DMS53 (cell line): ENCODE data around the gene C1QTNF12.

Experiments
- DNase-seq: peaks from one replicate; lab custom pipeline; 2025; lab: John Stamatoyannopoulos, UW

The C1QTNF12 gene

GRCh38 chr1:1240822-1241587 is 5.5 kb downstream of the C1QTNF12 start:
- DNase-seq = peak; percentile 70

DNA sequence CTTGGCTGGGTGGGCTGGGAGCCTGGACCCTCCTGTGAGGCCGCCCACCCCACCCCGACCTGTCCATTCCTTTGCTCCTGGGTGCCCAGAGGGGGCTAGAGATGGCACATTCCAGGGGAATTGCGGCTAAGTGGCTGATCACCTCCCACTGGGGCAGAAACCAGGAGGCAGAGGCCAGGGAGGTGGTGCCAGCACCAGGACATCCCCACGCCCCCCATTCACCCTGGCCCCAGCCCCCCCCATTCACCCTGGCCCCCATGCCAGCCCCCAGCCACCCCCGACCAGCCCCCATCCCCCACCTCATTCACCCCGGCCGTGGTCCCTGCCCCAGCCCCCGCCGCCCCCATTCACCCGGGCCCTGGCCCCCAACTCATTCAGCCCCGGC is 6.2 kb downstream of the C1QTNF12 start:
- no peak for DNase-seq

- DNase-seq = peak; percentile 39
These were observed 6.7 kb downstream of the C1QTNF12 start for GRCh38 chr1:1239614-1240347.

GRCh38 chr1:1239227-1239613 is 7.3 kb downstream of the C1QTNF12 start:
- no peak for DNase-seq

- DNase-seq = no peak
These were observed 7.8 kb downstream of the C1QTNF12 start for GRCh38 chr1:1238702-1239178.

- DNase-seq = peak; percentile 52
These were observed 8.4 kb downstream of the C1QTNF12 start for GRCh38 chr1:1237874-1238701.

DNA sequence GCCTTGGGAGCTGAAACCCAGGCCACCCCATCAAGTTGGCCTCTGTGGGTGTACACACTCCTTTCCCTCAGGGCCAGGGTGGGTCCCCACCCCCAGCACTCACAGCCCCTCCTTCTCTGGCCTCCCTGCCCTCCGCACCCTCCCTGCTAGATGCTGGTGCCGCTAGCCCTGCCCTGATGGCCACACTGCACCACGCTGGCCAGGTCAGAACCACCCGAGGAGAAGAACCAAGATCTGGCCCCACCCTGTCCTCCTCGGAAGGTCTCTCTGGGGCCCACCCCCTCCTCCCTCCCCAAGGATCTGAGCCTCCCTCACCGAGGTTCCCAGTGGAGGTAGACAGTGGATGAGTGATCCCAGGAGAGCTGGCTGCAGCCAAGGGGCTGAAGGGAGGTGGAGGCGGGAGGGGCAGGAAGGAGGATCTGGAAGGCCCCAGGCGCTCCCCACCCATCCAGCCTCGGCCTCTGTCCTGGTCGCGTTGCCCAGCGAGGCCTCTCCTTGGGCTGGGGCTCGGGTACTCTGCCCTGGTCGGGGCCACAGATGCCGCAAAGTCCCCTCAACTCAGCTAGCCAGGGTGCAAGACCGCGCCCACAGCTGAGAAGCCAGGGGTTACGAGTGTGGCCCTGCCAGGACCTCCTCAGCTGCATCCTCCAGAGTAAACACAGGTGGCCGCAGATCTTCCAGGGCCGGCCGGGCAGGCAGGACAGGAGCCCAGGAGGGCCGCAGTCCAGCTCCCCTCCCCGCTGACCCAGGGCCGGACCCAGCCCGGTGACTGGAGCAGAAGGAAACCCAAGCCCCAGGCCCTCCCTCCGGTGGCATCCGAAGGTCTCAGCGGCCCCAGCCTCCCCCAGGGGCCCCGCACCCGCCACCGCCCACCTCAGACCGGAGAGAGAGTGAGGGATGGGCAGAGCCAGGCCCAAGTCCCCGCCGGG is 9.3 kb downstream of the C1QTNF12 start:
- peak; percentile 46 for DNase-seq

GRCh38 chr1:1236176-1236763 is 10.3 kb downstream of the C1QTNF12 start:
- DNase-seq = no peak

DNA sequence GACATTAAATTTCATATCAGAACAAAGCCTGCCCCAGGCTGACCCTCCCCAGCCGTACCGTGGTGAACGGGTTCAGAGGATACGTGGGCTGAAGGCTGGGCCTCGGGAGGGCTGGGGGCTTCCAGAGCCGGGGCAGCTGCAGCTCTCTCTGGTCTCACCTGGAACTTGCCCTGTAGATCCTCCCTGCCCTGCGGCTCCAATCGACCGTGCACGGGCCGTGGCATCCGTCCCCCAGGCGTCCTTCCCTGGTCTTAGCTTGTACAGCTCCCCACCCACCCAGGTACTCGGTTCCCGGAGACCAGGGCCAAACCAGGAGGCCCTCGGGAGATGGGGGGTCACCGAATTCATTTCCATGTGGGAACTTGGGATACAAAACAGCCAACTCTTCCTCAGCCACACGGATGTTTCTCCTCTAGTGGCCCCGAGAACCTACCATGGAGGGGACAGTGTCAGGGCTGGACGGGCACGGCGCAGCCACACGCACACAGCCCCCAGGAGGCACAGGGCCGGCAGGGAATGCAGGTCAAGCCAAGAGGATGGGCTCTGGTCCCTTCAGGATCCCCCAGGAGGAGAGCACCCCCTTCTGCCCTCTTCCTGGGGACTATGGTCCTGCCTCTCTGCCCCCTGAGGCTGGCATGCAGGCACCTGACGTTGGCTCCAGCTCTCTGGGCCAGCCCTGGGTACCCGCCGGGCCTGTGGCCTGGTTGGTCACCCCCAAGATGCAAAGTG is 11.3 kb downstream of the C1QTNF12 start:
- no peak for DNase-seq

- no peak for DNase-seq
These were observed 12.2 kb downstream of the C1QTNF12 start for GRCh38 chr1:1234180-1234808.

DNA sequence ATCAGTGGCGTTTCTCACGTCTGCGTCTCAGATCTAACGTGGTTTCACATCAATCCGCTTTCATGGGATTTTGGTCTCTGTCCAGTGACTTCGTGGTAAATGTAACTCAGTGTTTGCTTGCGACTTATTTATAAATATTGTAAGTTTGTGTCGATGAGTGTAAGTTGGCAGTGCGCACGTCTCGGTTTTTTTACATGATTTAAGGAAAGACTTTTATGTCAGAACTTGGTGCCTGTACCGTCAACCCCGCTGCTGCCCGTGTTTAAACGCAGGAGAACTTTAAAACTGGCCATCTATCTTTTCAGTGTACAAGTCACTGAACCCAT is 13.0 kb downstream of the C1QTNF12 start:
- no peak for DNase-seq

GRCh38 chr1:1232796-1233566 is 13.5 kb downstream of the C1QTNF12 start:
- DNase-seq = no peak

DNA sequence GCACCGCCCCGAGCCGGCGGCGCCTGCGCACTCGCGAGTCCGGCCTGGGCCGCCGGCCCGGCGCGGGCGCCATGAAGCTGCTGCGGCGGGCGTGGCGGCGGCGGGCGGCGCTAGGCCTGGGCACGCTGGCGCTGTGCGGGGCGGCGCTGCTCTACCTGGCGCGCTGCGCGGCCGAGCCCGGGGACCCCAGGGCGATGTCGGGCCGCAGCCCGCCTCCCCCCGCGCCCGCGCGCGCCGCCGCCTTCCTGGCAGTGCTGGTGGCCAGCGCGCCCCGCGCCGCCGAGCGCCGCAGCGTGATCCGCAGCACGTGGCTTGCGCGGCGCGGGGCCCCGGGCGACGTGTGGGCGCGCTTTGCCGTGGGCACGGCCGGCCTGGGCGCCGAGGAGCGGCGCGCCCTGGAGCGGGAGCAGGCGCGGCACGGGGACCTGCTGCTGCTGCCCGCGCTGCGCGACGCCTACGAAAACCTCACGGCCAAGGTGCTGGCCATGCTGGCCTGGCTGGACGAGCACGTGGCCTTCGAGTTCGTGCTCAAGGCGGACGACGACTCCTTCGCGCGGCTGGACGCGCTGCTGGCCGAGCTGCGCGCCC is 14.2 kb downstream of the C1QTNF12 start, which contains the start of gene B3GALT6:
B3GALT6 (plus strand) TSS at position 30 of the 588 bp plus-strand sequence; CDS start at position 72, 42 bp downstream.
- no peak for DNase-seq

GRCh38 chr1:1231400-1232207 is 14.9 kb downstream of the C1QTNF12 start, which contains the start of gene SDF4:
Gene SDF4, minus strand, starts transcription at chr1:1232001. Its CDS starts 3,229 bp downstream, at chr1:1228772.
- peak; percentile 99 for DNase-seq

DNA sequence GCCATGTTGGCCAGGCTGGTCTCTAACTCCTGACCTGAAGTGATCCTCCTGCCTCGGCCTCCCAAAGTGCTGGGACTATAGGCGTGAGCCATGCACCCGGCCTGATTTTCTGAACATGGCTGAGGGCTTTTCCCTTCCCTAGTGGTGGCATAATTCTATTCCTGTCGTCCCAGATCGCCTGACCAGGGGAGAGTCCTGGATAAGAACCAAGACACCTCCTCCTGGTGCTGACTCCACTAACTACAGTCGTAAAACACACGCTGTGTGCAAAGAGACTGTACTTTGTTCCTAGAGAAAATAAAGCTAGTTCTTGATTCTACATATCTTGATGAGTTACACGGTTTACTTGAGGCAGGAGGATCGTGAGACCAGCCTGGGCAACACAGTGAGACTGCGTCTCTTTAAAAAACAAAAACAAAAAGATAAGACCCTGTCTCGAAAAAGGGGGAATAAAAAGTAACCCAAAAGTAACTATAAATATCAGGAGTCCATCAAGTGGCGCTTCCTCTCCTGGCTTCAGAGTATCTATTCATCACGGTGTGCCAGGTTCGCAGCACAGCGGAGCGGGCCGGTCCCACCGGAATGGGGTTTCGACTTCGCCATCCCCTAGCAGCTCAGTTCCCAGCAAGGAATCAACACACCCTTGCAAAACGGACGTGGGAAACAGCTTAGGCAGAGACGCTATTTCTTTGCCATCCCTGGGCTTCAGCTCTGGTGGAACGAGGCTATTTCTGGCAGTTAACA is 15.7 kb downstream of the C1QTNF12 start:
- peak; percentile 62 for DNase-seq

DNA sequence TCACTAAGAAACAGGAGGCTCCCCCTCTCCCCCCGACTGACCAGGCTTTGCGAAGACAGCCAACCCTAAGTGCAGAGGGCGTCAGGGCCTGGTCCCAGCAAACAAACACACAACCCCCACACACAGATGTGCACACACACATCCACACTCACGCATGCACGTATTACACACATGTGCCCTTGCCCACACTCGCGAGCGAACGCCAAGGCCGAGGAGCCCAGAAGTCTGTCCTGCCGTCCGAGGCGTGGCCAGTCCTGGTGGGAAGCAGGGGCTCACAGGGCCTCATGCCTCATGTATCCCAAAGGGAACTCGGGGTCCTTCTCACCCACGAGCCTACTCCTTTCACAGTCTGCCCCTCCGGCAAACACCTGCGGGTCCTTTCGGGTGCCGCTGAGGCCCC is 16.8 kb downstream of the C1QTNF12 start:
- no peak for DNase-seq
